NCI-H146 (cell line): Measurements from ENCODE around the gene MZT2B.
A peak's percentile ranks its signal among the peaks of the same experiment; 100 is the strongest.
"Not testable (repeated sequence)": the region's sequence is repeated elsewhere in the genome, so short reads cannot be mapped to it uniquely, and the experiment has no call there.

Source experiments
- DNase-seq: peaks from one replicate; lab custom pipeline; 2025; lab: John Stamatoyannopoulos, UW

Gene MZT2B

GRCh38 chr2:130181880-130182682, at the start of gene MZT2B:
MZT2B (plus strand) TSS chr2:130182262; CDS start chr2:130182283, 21 bp downstream.
- peak; percentile 88 for DNase-seq

- DNase-seq = no peak
Measured at GRCh38 chr2:130135692-130136541, 46.1 kb upstream of the MZT2B start.

- not testable (repeated sequence) for DNase-seq
Measured at GRCh38 chr2:130136546-130136945, 45.5 kb upstream of the MZT2B start.

- not testable (repeated sequence) for DNase-seq
Measured at GRCh38 chr2:130137118-130137517, 44.9 kb upstream of the MZT2B start.

GRCh38 chr2:130138326-130138725, 43.7 kb upstream of the MZT2B start:
- DNase-seq = not testable (repeated sequence)

GRCh38 chr2:130138841-130139251, 43.2 kb upstream of the MZT2B start:
- not testable (repeated sequence) for DNase-seq

- not testable (repeated sequence) for DNase-seq
Measured at GRCh38 chr2:130139331-130140280, 42.5 kb upstream of the MZT2B start.

GRCh38 chr2:130140516-130140915, 41.5 kb upstream of the MZT2B start:
- not testable (repeated sequence) for DNase-seq

- not testable (repeated sequence) for DNase-seq
Measured at GRCh38 chr2:130141002-130141401, 41.1 kb upstream of the MZT2B start.

- DNase-seq = not testable (repeated sequence)
Measured at GRCh38 chr2:130141645-130142370, 40.3 kb upstream of the MZT2B start.

GRCh38 chr2:130142396-130143265, 39.4 kb upstream of the MZT2B start:
- not testable (repeated sequence) for DNase-seq

GRCh38 chr2:130143266-130144039, 38.6 kb upstream of the MZT2B start:
- DNase-seq = not testable (repeated sequence)

GRCh38 chr2:130145006-130145414, 37.1 kb upstream of the MZT2B start, which contains the start of gene CCDC74B:
CCDC74B (minus strand) TSS chr2:130145112; CDS start chr2:130144996, 116 bp downstream.
- DNase-seq = peak; percentile 64

- not testable (repeated sequence) for DNase-seq
Measured at GRCh38 chr2:130148515-130148914, 33.5 kb upstream of the MZT2B start.

- no peak for DNase-seq
Measured at GRCh38 chr2:130150181-130151144, 31.6 kb upstream of the MZT2B start.

GRCh38 chr2:130151145-130151512, 30.9 kb upstream of the MZT2B start:
- not testable (repeated sequence) for DNase-seq

- not testable (repeated sequence) for DNase-seq
Measured at GRCh38 chr2:130152136-130152815, 29.8 kb upstream of the MZT2B start.
